Osteocyte (in vitro differentiated cells): Measurements from ENCODE around the gene ZBTB5. TPM values are rescaled to one million over a fixed set of nuclear protein-coding genes. Genes with fewer than 3 reads are reported as not detected.
A peak's percentile ranks its signal among the peaks of the same experiment; 100 is the strongest.

ENCODE experiments used
- DNase-seq: peaks from one replicate; pipeline ENCODE4 v3.0.0; 2021; ENCODE audit warnings: mixed read lengths; ENCODE audit not compliant: unreplicated experiment; ENCODE audit errors: extremely low spot score
- H3K27ac Mint-ChIP-seq: one replicate; pipeline ENCODE4 v1.8.0; 2021; ENCODE audit warnings: mild to moderate bottlenecking, mixed read lengths; ENCODE audit not compliant: unreplicated experiment
- H3K27me3 Mint-ChIP-seq: one replicate; pipeline ENCODE4 v1.8.0; 2021; ENCODE audit warnings: mixed read lengths; ENCODE audit not compliant: unreplicated experiment
- H3K36me3 Mint-ChIP-seq: one replicate; pipeline ENCODE4 v1.8.0; 2021; ENCODE audit warnings: mixed read lengths; ENCODE audit not compliant: unreplicated experiment
- H3K4me1 Mint-ChIP-seq: one replicate; pipeline ENCODE4 v1.8.0; 2021; ENCODE audit warnings: mixed read lengths; ENCODE audit not compliant: unreplicated experiment
- H3K4me3 Mint-ChIP-seq: one replicate; pipeline ENCODE4 v1.8.0; 2021; ENCODE audit warnings: mild to moderate bottlenecking, moderate library complexity, mixed read lengths; ENCODE audit not compliant: unreplicated experiment
- H3K9me3 Mint-ChIP-seq: one replicate; pipeline ENCODE4 v1.8.0; 2021; ENCODE audit warnings: mixed read lengths; ENCODE audit not compliant: unreplicated experiment
- total RNA-seq: library from RNA; stranded (reverse); gene quantifications from 2 replicates; pipeline ENCODE4 v1.2.1, GENCODE V29; 2021
- TF ChIP-seq, protein P1 (sequence below): fragments of 200-600 bp; sonication (generic); IDR thresholded peaks from 2 replicates; pipeline ENCODE4 v1.5.0; 2021; ENCODE audit warnings: antibody characterized with exemption, mild to moderate bottlenecking, moderate library complexity

ZBTB5 gene
- total RNA-seq, 1 donor from 2014 or later: 16.3 TPM

DNA sequence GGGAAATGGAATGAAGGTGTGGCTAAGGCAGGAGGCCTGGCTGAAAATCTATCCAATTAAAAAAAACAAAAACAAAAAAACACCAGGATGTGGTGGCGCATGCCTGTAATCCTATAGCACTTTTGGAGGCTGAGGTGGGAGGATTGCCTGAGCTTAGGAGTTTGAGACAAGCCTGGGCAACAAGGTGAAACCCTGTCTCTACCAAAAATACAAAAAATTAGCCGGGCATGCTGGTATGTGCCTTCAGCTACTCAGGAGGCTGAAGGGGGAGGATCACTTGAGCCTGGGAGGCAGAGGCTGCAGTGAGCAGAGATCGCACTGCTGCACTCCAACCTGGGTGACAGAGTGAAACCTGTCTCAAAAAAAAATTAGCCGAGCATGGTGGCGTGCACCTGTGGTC, 21.7 kb downstream of the ZBTB5 start:
- no peaks in the 10 kb centered on the region for H3K9me3 Mint-ChIP-seq
- TF ChIP-seq, protein P1, sequence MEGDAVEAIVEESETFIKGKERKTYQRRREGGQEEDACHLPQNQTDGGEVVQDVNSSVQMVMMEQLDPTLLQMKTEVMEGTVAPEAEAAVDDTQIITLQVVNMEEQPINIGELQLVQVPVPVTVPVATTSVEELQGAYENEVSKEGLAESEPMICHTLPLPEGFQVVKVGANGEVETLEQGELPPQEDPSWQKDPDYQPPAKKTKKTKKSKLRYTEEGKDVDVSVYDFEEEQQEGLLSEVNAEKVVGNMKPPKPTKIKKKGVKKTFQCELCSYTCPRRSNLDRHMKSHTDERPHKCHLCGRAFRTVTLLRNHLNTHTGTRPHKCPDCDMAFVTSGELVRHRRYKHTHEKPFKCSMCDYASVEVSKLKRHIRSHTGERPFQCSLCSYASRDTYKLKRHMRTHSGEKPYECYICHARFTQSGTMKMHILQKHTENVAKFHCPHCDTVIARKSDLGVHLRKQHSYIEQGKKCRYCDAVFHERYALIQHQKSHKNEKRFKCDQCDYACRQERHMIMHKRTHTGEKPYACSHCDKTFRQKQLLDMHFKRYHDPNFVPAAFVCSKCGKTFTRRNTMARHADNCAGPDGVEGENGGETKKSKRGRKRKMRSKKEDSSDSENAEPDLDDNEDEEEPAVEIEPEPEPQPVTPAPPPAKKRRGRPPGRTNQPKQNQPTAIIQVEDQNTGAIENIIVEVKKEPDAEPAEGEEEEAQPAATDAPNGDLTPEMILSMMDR: no peak
- H3K4me1 Mint-ChIP-seq: peaks cover 2% of the 10 kb centered on the region
- H3K27ac Mint-ChIP-seq: no peak overlapping the region
- no peak overlapping the region for H3K4me3 Mint-ChIP-seq
- DNase-seq: no peak
- no peaks in the 10 kb centered on the region for H3K27me3 Mint-ChIP-seq
- peaks cover 33% of the 10 kb centered on the region for H3K36me3 Mint-ChIP-seq

DNA sequence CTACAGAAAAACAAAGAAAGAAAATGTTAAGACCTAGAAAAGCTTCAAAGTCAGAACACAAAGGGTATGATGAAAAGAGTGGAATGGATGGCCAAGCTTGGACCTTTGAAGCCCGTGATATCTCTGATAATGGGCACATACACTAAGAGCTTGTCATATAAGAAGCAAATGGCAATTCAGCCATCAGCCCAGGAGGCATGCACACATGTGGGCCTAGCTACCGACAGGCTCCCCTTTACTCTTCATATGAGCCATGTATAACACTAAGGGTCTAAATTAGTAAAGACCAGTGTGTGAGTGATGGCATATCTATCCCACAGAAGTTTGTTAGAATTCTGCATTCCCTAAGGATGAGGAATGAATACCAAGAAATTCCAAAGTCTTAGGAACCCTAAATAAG, 22.7 kb downstream of the ZBTB5 start:
- TF ChIP-seq, protein P1: no peak
- Mint-ChIP-seq H3K9me3 (no peaks in the 10 kb centered on the region), H3K36me3 (peaks cover 38% of the 10 kb centered on the region), H3K27ac (no peak overlapping the region), H3K4me3 (no peak overlapping the region), H3K27me3 (no peaks in the 10 kb centered on the region), H3K4me1 (no peaks in the 10 kb centered on the region)
- no peak for DNase-seq

DNA sequence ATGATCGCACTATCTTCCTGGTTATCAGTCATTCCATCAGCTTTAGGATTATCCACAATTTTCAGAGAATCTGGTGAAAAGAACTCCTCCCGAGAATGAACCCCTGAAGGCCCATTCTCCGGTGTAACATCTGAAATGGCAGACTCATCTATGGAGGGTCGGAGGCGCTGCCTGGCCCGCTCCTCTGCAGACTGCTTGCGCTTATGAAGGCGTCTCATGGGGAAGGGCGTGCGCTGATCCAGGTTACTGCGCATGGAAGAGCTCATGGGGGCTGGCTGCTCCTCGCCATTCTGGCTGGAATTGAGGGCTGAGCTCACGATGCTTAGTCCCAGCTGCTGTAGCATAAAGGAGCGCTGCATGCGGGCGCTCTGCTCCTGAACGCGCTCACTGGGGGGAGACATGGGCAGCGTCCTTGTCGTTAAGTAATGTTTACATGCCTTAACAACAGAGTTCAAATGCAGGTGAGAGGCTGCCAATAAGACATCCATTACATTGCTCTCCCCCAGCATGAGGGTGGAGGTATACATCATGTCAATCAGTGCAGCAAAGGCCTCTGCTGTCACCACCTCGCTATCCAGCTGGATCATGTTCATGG, 23.4 kb downstream of the ZBTB5 start:
- Mint-ChIP-seq H3K27me3 (no peaks in the 10 kb centered on the region), H3K36me3 (peaks cover 40% of the 10 kb centered on the region), H3K27ac (no peak overlapping the region), H3K4me1 (no peaks in the 10 kb centered on the region), H3K4me3 (no peak overlapping the region), H3K9me3 (no peaks in the 10 kb centered on the region)
- TF ChIP-seq, protein P1: no peak
- DNase-seq: no peak

DNA sequence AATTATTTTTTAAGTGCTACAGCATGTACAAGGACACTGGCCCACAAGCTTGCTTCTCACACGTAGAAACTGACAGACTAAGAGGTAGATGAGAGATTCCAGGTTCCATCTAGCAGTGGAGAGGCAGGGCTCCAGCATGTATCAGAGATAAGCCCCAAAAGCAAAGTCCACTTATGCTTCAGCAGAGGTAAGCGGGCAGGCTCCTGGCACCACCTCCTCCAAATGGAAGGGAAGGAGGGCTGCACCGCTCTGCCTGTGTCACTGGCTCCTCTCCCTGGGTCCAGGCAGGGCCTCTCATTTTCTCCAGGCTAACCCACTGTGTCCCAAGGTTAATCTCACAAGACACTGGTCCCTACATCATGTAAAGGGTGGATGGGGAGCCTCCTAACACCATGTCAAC, 26.9 kb downstream of the ZBTB5 start:
- DNase-seq: no peak
- Mint-ChIP-seq H3K9me3 (no peaks in the 10 kb centered on the region), H3K4me1 (no peaks in the 10 kb centered on the region), H3K4me3 (no peak overlapping the region), H3K27me3 (no peaks in the 10 kb centered on the region), H3K27ac (no peak overlapping the region), H3K36me3 (peaks cover 47% of the 10 kb centered on the region)
- TF ChIP-seq, protein P1: no peak

DNA sequence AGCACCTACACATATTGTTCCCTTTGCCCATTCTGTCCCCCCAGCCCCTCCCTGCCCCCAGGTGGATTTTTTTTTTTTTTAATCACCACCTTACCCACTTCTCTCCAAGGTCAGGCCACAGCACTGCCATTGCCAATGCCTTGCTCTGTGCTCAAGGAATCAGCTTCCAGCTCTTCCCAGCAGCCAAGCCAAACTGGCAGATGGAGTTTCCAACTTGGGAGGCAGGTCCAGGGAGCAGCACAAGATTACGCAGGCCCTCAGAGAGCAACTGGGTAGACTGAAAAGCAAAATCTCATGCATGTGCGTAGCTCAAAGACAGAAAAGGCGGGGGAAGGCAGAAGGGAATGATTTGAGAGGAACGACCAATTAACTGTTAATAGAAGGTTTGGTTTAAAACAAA, 27.6 kb downstream of the ZBTB5 start:
- H3K27ac Mint-ChIP-seq: peak overlapping the region; percentile 2
- H3K4me3 Mint-ChIP-seq: no peak overlapping the region
- H3K9me3 Mint-ChIP-seq: no peaks in the 10 kb centered on the region
- TF ChIP-seq, protein P1: no peak
- no peaks in the 10 kb centered on the region for H3K27me3 Mint-ChIP-seq
- H3K4me1 Mint-ChIP-seq: no peaks in the 10 kb centered on the region
- peaks cover 47% of the 10 kb centered on the region for H3K36me3 Mint-ChIP-seq
- no peak for DNase-seq
